Endothelial cell of umbilical vein (primary cell): ENCODE results near the gene TBC1D9. TPM values are rescaled to one million over a fixed set of nuclear protein-coding genes. Genes with fewer than 3 reads are reported as not detected.

ENCODE experiments used
- BruUV-seq: library from RNA; stranded (reverse); fragments of 400-500 nt; replicated peaks from 2 replicates; lab custom pipeline; 2021; lab: Mats Ljungman, UMichigan
- CTCF ChIA-PET: fragments of 300-600, 350-600 bp; sonication (Branson Sonifier 250); formaldehyde crosslinking; loops from one replicate; lab custom pipeline; 2021; ENCODE audit warnings: antibody characterized with exemption, inconsistent platforms; lab: Charles Lee
- POLR2A ChIA-PET: fragments of 300-600, 350-600 bp; sonication (Branson Sonifier 250); formaldehyde crosslinking; loops from one replicate; lab custom pipeline; 2021; ENCODE audit warnings: antibody characterized with exemption, inconsistent platforms; lab: Charles Lee
- DNase-seq: peaks from one replicate; pipeline ENCODE4 v3.0.0-alpha.2; 2011; ENCODE audit warnings: low read depth, low spot score
- FAIRE-seq: peaks from 2 replicates; lab custom pipeline; 2011; peaks lifted over from hg19 to GRCh38; lab: Jason Lieb, UNC
- H2AFZ ChIP-seq: 2 replicates; pipeline ENCODE4 v1.6.0; 2012; ENCODE audit warnings: low read depth, low read length, control low read depth, inconsistent platforms
- H3K27ac ChIP-seq: 2 replicates; pipeline ENCODE4 v1.5.1; 2011; ENCODE audit warnings: low read depth, mild to moderate bottlenecking, control low read depth, low read length, moderate library complexity; ENCODE audit not compliant: insufficient read depth
- H3K27me3 ChIP-seq, 2 experiments: 2 replicates each; pipeline versions ENCODE4 v1.6.0 to v1.6.1; 2011; ENCODE audit warnings: low read length in 2 of 2, mixed read lengths in 1 of 2; ENCODE audit not compliant: control insufficient read depth in 2 of 2, insufficient read depth in 2 of 2
- H3K36me3 ChIP-seq, 2 experiments: 2 replicates in 1 of 2; 3 replicates in 1 of 2; pipeline ENCODE4 v1.5.1; 2011; ENCODE audit warnings: low read length in 2 of 2, mild to moderate bottlenecking in 1 of 2, moderate library complexity in 1 of 2; ENCODE audit not compliant: control insufficient read depth in 2 of 2, insufficient read depth in 2 of 2; ENCODE audit errors: extremely low read depth in 1 of 2
- H3K4me1 ChIP-seq: 3 replicates; pipeline ENCODE4 v1.5.1; 2011; ENCODE audit warnings: mild to moderate bottlenecking, low read length; ENCODE audit not compliant: control insufficient read depth, insufficient read depth; ENCODE audit errors: extremely low read depth
- H3K4me2 ChIP-seq: 2 replicates; pipeline ENCODE4 v1.6.1; 2011; ENCODE audit warnings: low read length, control low read depth, mixed read lengths; ENCODE audit not compliant: insufficient read depth
- H3K4me3 ChIP-seq, 3 experiments: fragments of 200-600 bp in 1 of 3; sonication (generic), shearing (Covaris generic) in 1 of 3; replicated peaks in 1 of 3; 2 replicates each; pipeline ENCODE4 v1.5.1; 2011 to 2016; ENCODE audit warnings: control low read depth in 3 of 3, low read length in 3 of 3, mild to moderate bottlenecking in 2 of 3, inconsistent platforms in 1 of 3, low read depth in 1 of 3, moderate library complexity in 1 of 3; ENCODE audit not compliant: insufficient read depth in 1 of 3
- H3K79me2 ChIP-seq: 2 replicates; pipeline ENCODE4 v1.6.0; 2012; ENCODE audit warnings: low read length, inconsistent platforms; ENCODE audit not compliant: control insufficient read depth, insufficient read depth
- H3K9ac ChIP-seq: replicated peaks from 2 replicates; pipeline ENCODE3; 2011; ENCODE audit warnings: low read length, control low read depth; ENCODE audit not compliant: insufficient read depth; ENCODE audit errors: extremely low read depth
- H3K9me1 ChIP-seq: replicated peaks from 3 replicates; pipeline ENCODE4 v1.6.0; 2011; ENCODE audit warnings: mild to moderate bottlenecking, low read length; ENCODE audit not compliant: control insufficient read depth, insufficient read depth; ENCODE audit errors: extremely low read depth
- H3K9me3 ChIP-seq: replicated peaks from 2 replicates; pipeline ENCODE4 v1.5.1; 2012; ENCODE audit warnings: low read length, inconsistent platforms; ENCODE audit not compliant: control insufficient read depth, insufficient read depth
- H4K20me1 ChIP-seq: replicated peaks from 2 replicates; pipeline ENCODE3; 2011; ENCODE audit warnings: mild to moderate bottlenecking, low read length; ENCODE audit not compliant: control insufficient read depth, insufficient read depth; ENCODE audit errors: extremely low read depth
- EZH2 ChIP-seq: IDR thresholded peaks from 2 replicates; pipeline ENCODE4 v1.6.1; 2012; ENCODE audit warnings: borderline replicate concordance, low read depth, mild to moderate bottlenecking, moderate library complexity, low read length, inconsistent platforms; ENCODE audit not compliant: severe bottlenecking
- FOS ChIP-seq: IDR thresholded peaks from 2 replicates; pipeline ENCODE4 v1.6.1; 2011; ENCODE audit warnings: mild to moderate bottlenecking, low read length, moderate library complexity, borderline replicate concordance; ENCODE audit not compliant: insufficient read depth
- GATA2 ChIP-seq: IDR thresholded peaks from 2 replicates; pipeline ENCODE4 v1.7.0; 2011; ENCODE audit warnings: low read depth, mild to moderate bottlenecking, moderate library complexity, mixed read lengths, low read length; ENCODE audit not compliant: insufficient read length, insufficient read depth
- JUN ChIP-seq: IDR thresholded peaks from 2 replicates; pipeline ENCODE4 v1.6.1; 2011; ENCODE audit warnings: borderline replicate concordance, low read depth; ENCODE audit not compliant: insufficient read length, insufficient read depth
- MYC ChIP-seq: IDR thresholded peaks from one replicate; pipeline ENCODE4 v1.6.1; 2011; ENCODE audit warnings: mild to moderate bottlenecking, low read depth, low read length
- POLR2A ChIP-seq: IDR thresholded peaks from 2 replicates; pipeline ENCODE4 v1.6.1; 2012; ENCODE audit warnings: low read depth, mild to moderate bottlenecking, control low read depth, low read length
- POLR2AphosphoS5 ChIP-seq: IDR thresholded peaks from 2 replicates; pipeline ENCODE4 v1.6.1; 2012; ENCODE audit warnings: low read depth, mild to moderate bottlenecking, control low read depth, low read length, moderate library complexity; ENCODE audit not compliant: insufficient read depth
- dilution Hi-C: fragments of 300-500 bp; cut with MboI; formaldehyde crosslinking; loops from one replicate; pipeline ENCODE4 v1.15.0; 2019; ENCODE audit warnings: low sequenced_read_pairs; ENCODE audit not compliant: extremely low pct_ligation_motif_present
- intact Hi-C: fragments of 100-400 bp; cut with micrococcal nuclease; formaldehyde crosslinking; loops from one replicate; pipeline ENCODE4 v1.10.0; 2022
- polyA plus RNA-seq, 4 experiments: library from polyadenylated mRNA; depleted of rRNA in 3 of 4; stranded (reverse) in 3 of 4; unstranded in 1 of 4; fragments of >200 nt; gene quantifications; 2 replicates each; pipeline versions ENCODE4 v1.2.1 to v1.2.3, GENCODE V29; 2011 to 2012; ENCODE audit warnings: missing spikeins in 1 of 4
- total RNA-seq: library from RNA; stranded (reverse); gene quantifications from 2 replicates; pipeline ENCODE4 v1.2.3, GENCODE V29; 2021
- TF ChIP-seq, protein P1 (sequence below): IDR thresholded peaks from 2 replicates; pipeline ENCODE4 v1.6.1; 2011; ENCODE audit not compliant: insufficient read depth, insufficient read length
- TF ChIP-seq, protein P2 (sequence below), 2 donors: IDR thresholded peaks; 1 replicate in 1 of 2; 2 replicates in 1 of 2; pipeline ENCODE4 v1.5.1; 2011; ENCODE audit warnings: low read length in 2 of 2, mild to moderate bottlenecking in 2 of 2, moderate library complexity in 2 of 2, control low read depth in 1 of 2, inconsistent platforms in 1 of 2, low read depth in 1 of 2; ENCODE audit not compliant: insufficient read depth in 1 of 2; ENCODE audit errors: extremely low read depth in 1 of 2

Gene TBC1D9
- total and polyA plus RNA-seq, 2 donors (not counting 3 experiments of a cell fraction or from before 2014, with no cell fraction given) = 21.7 to 45.3 TPM

DNA sequence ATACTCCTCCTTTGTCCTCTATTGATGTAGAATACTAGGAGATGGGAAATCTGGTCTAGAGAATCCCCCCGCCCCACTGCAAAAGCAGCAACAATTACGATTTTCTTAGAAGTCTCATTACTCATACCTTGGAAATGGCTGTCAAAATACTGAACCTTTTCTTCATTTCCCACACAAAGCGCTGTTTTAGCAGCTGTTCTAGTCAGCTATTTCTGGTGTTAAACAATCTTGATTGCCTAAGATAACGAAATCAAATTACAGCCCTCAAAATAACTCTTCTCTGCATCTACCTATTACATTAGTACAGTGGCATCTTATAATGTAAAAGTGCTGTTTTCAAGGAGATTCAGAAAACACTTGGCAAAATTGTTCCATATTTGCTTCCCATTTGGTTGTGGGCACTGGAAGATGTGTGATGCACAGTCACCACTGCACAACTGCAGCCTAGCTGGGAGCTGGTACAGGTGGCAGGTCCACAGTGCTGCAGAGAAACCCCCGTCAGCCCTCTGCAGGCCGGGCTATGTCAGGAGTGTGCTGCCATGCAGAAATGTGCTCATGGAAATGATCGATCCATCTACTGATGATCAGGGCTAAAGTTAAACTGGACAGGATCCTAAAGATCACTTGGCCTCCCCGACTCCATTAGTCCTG is 50.4 kb downstream of the TBC1D9 start:
- H4K20me1 ChIP-seq = no peaks in the 10 kb centered on the region
- intact Hi-C loops = loop anchor here (1.0 kb wide), 1 partner anchor 51 kb away; the partner anchor contains the start of gene TBC1D9
- DNase-seq = peak; percentile 62

More for the DNA sequence above, 50.4 kb downstream of the TBC1D9 start:
- Histone ChIP-seq H3K27ac (peak overlapping the region; percentile 33), H3K79me2 (peaks cover 13% of the 10 kb centered on the region), H3K9ac (no peak overlapping the region), H3K4me2 (peak overlapping the region; percentile 9), H2AFZ (no peak overlapping the region), H3K27me3 (no peaks in the 10 kb centered on the region), H3K4me1 (peaks cover 26% of the 10 kb centered on the region), H3K9me3 (no peaks in the 10 kb centered on the region), H3K36me3 (peaks cover 3 to 6% of the 10 kb centered on the region in 2 experiments), H3K4me3 (no peak overlapping the region), H3K9me1 (no peaks in the 10 kb centered on the region)
- BruUV-seq = no TSS peak
- CTCF ChIA-PET = no interaction called here
- FAIRE-seq = no peak
- no peak for TF ChIP-seq MYC
- no peak for TF ChIP-seq JUN
- TF ChIP-seq, protein P1, sequence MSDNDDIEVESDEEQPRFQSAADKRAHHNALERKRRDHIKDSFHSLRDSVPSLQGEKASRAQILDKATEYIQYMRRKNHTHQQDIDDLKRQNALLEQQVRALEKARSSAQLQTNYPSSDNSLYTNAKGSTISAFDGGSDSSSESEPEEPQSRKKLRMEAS = no peak
- no peak for TF ChIP-seq POLR2A
- TF ChIP-seq, protein P2, sequence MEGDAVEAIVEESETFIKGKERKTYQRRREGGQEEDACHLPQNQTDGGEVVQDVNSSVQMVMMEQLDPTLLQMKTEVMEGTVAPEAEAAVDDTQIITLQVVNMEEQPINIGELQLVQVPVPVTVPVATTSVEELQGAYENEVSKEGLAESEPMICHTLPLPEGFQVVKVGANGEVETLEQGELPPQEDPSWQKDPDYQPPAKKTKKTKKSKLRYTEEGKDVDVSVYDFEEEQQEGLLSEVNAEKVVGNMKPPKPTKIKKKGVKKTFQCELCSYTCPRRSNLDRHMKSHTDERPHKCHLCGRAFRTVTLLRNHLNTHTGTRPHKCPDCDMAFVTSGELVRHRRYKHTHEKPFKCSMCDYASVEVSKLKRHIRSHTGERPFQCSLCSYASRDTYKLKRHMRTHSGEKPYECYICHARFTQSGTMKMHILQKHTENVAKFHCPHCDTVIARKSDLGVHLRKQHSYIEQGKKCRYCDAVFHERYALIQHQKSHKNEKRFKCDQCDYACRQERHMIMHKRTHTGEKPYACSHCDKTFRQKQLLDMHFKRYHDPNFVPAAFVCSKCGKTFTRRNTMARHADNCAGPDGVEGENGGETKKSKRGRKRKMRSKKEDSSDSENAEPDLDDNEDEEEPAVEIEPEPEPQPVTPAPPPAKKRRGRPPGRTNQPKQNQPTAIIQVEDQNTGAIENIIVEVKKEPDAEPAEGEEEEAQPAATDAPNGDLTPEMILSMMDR (IDR thresholded peaks at IDR 0.05; ENCODE audit: extremely low read depth in 1 of 2, insufficient read depth in 1 of 2, low read depth in 1 of 2, low read length in 2 of 2) = no peak
- TF ChIP-seq EZH2 = no peak
- TF ChIP-seq POLR2AphosphoS5 = no peak
- no peak for TF ChIP-seq GATA2
- no peak for TF ChIP-seq FOS
- POLR2A ChIA-PET = no interaction called here
- dilution Hi-C loops = no loop called here
